ENCODE data around the gene POLRMT. TPM values are rescaled to one million over a fixed set of nuclear protein-coding genes. Genes with fewer than 3 reads are reported as not detected.
"Not testable (repeated sequence)": the region's sequence is repeated elsewhere in the genome, so short reads cannot be mapped to it uniquely, and the experiment has no call there.

Gene POLRMT
- total RNA-seq, 2 donors from 2014 or later: 33.7 to 43.6 TPM

DNA sequence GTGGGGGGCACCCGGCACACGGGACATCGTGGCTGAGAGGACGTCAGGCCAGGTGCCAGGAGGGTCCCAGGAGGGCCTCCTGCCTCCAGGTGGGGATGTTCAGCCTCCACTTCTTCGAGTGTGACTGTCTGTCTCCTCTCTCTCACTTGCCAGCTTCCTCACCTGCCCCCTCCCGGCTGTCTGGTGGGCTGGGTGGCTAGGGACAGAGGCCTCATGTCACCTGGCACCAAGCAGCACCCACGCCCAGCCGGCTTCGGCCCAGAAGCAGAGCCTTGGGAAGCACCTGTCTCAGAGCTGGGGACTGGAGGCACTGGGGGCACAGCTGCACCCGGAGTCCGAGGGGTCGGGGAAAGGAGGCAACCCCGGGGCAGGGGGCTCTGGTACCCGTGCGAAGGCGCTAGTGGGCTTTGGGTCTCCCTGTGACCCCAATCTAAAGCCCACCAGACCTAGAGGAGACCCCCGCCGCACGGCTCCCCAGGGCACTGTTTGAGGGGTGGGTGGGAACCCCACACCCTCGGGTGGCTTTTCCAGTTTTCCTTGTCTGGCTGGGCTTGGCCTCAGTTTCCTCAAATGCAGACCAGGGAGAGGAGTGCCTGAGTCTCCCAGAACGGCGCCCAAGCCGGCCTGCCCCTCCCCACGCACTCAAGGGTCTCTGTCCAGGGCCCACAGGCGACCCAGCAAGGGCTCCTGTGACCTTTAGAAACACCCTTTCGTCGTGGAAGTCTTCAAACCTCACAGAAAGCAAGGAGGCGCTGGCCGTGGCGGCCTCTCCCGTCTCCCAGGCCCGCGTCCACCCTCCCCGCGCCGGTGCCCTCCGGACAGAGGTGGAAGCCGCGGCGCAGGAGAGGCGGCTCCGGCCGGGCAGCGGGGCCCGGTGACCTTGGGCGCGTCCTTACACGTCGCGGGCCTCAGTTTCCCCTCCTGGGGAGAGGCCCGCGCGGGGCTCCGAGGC is 44.3 kb downstream of the POLRMT start:
- intact Hi-C loops (cut with DNase I): loop anchor here in 1 of 2 donors (10.0 kb wide), 1 partner anchor 46 kb away; the partner anchor contains the start of genes FGF22 and POLRMT
- no peak for DNase-seq
- no peak for ATAC-seq

DNA sequence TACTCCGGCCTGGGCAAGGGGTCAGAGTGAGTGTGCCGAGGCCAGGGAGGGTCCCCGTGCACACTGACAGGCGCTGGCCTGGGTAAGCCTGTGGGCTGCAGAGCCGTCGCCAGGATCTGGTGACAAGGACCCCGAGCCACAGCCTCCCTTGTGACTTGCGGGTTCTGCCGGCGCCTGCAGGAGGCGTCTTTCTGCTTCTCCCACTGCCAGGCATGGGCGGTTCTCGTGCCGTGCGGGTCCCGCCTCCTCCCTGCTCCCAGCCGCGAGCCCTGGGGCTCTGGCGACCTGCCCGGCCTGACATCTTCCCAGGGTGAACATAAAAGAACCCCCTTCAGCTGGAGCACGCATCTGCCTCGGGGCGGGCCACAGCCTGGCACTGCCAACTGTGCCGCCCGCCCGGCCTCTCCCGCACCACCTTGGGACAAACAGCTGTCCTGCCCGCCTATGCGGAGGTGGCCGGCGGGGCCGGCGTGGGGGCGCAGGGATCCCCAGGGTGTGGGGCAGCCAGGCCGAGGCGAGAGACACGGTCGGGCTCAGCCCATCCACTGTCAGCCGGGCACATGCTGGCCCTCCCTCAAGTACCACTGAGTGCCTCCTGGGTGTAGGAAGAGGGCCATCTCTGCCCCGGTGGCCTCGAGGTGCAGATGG is 45.1 kb downstream of the POLRMT start:
- DNase-seq (peak; percentile 82), ATAC-seq (peak; percentile 45 to 46)
- intact Hi-C loops (cut with DNase I): loop anchor here in 1 of 2 donors (10.0 kb wide), 1 partner anchor 47 kb away; the partner anchor contains the start of genes FGF22 and POLRMT

DNA sequence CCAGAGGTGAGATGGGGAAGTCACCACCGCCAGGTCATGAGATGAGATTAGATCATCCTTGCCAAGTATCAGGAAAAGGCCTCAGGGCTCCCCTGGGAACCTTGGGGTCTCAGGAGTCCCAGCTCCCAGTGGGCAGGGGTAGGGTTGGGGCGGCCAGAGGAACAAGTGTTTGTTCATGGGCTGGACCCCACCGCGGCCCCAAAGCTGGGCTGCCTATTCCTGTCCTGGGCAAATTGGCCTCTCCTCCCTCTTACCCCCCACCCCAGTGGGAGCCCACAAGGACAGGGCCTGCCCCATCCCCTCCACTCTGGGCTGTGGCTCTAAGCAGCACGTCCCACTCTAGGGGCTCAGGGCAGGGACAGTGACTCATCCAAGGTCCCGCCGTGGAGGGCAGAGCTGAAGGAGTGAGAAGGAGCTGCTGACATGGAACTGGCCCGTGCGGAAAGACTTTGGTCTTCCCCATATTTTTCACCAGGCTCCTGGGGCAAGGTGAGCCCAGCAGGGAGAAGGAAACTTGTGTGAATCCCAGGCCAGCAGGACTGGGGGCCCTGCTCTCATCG is 47.7 kb downstream of the POLRMT start:
- ATAC-seq: peak in 1 of 2 donors; percentile 11

DNA sequence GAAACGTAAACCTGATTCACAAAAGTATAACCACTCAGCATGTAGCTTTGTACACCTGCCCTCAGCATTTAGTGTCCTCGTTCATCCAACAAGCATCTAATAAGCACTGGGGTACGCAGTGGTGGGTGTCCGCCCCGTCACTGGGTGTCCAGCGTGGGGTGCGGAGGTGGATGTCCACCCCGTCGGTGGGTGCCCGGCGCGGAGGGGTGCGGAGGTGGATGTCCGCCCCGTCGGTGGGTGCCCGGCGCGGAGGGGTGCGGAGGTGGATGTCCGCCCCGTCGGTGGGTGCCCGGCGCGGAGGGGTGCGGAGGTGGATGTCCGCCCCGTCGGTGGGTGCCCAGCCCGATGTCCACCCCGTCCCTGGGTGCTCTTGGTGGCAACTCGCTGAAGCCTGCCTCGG is 48.2 kb downstream of the POLRMT start:
- not testable (repeated sequence) for ATAC-seq, DNase-seq
- intact Hi-C loops (cut with DNase I): loop anchor here in 1 of 2 donors (10.0 kb wide), 1 partner anchor 50 kb away; the partner anchor contains the start of genes FGF22 and POLRMT

More for the DNA sequence above, 47.7 kb downstream of the POLRMT start:
- intact Hi-C loops (cut with DNase I): loop anchor here in 1 of 2 donors (10.0 kb wide), 1 partner anchor 49 kb away; the partner anchor contains the start of genes FGF22 and POLRMT
- no peak for DNase-seq

DNA sequence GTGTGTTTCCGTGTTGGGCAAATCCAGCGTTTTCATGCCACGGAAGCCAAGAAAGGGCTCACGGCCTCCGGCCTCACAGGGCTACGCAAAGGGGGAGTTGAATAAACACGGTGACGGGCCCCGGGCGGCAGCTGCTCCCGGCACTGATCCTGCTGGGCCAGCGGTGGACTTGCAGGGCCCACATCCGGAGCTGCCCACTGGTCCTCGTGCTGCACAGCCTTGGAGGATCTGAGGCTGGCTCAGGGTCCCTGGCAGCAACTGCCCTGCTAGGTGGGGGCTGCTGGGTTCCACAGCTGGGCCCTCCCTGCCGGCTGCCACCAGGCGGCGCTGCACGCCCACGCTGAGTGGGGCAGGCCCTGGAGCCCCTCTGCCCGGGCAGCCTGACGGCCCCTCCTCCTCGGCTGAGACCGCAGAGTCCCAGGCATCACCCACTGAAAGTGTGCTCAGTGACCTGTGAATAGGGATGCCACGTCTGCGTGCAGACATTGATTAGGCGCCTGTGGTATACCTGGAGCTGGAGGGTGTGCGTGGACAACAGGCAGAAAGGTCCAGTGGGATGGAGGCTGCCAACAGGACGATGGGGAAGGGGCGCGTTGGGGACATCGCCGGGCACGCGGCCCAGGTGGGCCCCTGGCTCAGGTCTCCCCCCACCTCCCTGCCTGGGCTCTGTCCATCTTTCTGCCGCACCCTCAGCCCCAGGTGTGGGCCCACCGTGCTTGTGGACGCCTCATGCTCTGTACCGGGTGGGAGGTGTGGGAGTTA is 48.9 kb downstream of the POLRMT start:
- intact Hi-C loops (cut with DNase I): loop anchor here in 1 of 2 donors (10.0 kb wide), 1 partner anchor 50 kb away; the partner anchor contains the start of genes FGF22 and POLRMT
- DNase-seq: no peak
- ATAC-seq: peak; percentile 59 to 64

DNA sequence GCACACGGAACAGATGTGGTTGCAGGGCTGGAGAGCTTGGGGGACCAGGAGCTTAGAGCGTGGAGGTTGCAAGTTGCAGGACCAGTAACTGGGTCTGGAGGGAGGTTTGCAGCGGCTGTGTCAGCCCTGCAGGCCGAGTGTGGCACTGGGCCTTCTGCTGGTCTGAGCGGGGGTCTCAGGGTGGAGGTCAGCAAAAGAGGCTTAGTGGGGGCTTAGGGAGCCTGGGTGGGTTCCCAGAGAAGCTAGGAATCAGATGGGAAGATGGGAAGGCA is 49.4 kb downstream of the POLRMT start:
- DNase-seq (no peak), ATAC-seq (no peak)
- intact Hi-C loops (cut with DNase I): loop anchor here in 1 of 2 donors (10.0 kb wide), 1 partner anchor 51 kb away; the partner anchor contains the start of genes FGF22 and POLRMT

DNA sequence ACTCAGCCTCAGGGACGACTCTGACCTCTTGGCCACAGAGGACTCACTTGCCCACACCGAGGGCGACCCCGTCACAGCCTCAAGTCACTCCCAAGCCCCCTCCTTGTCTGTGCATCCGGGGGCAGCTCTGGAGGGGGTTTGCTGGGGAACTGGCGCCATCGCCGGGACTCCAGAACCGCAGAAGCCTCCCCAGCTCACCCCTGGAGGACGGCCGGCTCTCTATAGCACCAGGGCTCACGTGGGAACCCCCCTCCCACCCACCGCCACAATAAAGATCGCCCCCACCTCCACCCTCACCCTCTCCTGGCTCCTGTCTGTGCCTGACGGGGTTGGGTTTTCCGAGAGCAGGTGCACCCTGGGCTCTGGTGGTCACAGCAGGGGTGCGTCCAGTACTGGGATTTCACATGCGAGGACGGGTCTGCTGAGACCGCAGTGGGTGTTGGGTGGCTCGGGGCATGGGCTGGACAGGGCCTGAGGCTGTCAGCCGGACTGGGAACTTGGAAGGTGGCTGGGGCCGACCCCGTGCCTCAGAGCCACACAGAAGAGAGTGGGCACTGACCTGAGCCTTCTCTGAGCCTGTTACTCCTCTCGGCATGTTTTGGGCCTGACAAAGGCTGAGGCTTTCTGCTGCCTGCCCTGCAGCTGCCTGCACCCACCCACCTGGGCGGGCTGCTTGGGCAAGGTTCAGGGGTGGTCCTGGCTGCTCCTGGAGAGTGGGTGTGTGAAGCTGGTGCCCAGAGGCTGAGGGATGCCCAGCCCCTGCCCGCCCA is 50.0 kb downstream of the POLRMT start:
- intact Hi-C loops (cut with DNase I): loop anchor here in 1 of 2 donors (10.0 kb wide), 1 partner anchor 51 kb away; the partner anchor contains the start of genes FGF22 and POLRMT
- no peak for ATAC-seq
- DNase-seq: no peak

DNA sequence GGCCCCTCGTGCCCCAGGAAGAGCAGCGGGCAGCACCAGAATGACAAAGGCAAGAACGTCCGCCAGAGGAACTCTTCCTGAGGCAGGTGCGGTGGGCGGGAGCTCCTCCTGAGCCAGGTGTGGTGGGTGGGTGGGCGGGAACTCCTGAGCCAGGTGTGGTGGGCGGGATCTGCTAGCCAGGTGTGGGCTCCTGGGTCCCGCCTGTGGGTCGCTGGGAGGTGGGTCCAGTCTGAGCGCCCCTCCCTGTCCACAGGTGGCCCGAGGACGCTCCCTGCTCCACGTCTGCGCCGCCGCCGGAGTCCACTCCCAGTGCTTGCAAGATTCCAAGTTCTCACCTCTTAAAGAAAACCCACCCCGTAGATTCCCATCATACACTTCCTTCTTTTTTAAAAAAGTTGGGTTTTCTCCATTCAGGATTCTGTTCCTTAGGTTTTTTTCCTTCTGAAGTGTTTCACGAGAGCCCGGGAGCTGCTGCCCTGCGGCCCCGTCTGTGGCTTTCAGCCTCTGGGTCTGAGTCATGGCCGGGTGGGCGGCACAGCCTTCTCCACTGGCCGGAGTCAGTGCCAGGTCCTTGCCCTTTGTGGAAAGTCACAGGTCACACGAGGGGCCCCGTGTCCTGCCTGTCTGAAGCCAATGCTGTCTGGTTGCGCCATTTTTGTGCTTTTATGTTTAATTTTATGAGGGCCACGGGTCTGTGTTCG is 50.7 kb downstream of the POLRMT start:
- intact Hi-C loops (cut with DNase I): loop anchor here in 1 of 2 donors (10.0 kb wide), 1 partner anchor 52 kb away; the partner anchor contains the start of genes FGF22 and POLRMT
- ATAC-seq (no peak), DNase-seq (no peak)

DNA sequence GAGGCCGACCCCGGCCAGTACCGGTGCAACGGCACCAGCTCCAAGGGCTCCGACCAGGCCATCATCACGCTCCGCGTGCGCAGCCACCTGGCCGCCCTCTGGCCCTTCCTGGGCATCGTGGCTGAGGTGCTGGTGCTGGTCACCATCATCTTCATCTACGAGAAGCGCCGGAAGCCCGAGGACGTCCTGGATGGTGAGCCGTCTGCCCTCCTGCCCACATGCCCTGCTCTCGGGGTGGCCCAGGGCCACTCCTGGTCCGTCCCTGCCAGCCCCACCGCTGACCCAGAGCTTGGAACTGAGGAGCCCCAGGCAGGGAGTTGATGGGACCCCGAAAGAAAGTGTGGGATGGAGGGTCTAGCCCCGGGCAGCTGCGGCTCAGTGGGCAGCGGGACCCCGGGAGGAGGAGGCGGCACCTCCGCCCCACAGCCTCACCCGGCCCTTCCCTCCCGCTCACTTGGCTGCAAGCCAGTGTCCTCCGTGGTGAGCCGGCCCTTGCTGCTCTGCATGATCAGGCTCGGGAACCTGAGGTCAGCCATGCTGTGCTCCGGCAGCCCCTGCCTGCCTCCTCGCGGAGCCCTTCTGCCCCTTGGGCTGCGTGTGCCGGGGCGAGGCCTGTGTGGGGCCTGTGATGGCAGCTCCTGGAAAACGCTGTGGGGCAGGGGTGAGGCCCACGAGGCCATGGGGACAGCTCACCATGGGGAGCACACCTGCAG is 51.8 kb downstream of the POLRMT start:
- DNase-seq (no peak), ATAC-seq (no peak)
- intact Hi-C loops (cut with DNase I): loop anchor here in 1 of 2 donors (10.0 kb wide), 1 partner anchor 53 kb away; the partner anchor contains the start of genes FGF22 and POLRMT

DNA sequence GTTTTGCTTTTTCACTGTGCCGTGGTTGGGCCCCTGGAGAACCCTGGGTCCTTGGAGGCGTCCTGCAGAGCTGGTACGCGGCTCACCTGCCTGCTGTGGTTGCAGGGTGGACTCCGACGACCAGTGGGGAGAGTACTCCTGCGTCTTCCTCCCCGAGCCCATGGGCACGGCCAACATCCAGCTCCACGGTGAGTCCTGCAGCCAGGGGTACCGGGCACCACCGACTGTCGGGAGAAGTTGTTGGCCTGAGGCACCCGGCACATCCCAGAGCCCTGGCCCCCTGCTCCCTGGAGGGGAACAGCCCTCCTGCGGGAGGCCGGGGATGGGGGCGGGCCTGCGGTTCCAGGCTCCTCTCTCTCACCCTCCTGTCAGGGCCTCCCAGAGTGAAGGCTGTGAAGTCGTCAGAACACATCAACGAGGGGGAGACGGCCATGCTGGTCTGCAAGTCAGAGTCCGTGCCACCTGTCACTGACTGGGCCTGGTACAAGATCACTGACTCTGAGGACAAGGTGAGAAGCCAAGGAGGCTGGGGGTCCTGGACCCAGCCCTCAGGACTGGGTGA is 53.0 kb downstream of the POLRMT start:
- DNase-seq (no peak), ATAC-seq (no peak)
- intact Hi-C loops (cut with DNase I): loop anchor here in 1 of 2 donors (10.0 kb wide), 1 partner anchor 54 kb away; the partner anchor contains the start of genes FGF22 and POLRMT

DNA sequence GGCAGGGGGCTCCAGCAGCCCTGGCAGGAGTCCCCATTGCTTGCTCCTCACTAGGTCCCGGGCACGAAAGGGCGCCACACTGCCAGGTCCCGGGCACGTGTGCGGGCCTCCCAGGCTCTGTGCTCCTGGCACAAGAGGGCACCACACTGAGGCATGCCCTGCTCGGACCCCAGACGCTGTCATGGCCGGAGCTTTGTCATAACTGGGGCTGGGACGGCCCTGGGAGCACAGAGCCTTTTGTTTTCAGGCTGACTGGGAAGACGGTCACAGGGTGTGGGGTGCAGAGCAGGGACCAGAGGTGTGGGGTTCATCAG is 53.5 kb downstream of the POLRMT start:
- intact Hi-C loops (cut with DNase I): loop anchor here (10.0 kb wide), 2 partner anchors 55 to 155 kb away; partner anchors contain the start of genes FGF22 (in 1 of the 2) and POLRMT (in 1 of the 2)
- no peak for DNase-seq
- ATAC-seq: no peak

DNA sequence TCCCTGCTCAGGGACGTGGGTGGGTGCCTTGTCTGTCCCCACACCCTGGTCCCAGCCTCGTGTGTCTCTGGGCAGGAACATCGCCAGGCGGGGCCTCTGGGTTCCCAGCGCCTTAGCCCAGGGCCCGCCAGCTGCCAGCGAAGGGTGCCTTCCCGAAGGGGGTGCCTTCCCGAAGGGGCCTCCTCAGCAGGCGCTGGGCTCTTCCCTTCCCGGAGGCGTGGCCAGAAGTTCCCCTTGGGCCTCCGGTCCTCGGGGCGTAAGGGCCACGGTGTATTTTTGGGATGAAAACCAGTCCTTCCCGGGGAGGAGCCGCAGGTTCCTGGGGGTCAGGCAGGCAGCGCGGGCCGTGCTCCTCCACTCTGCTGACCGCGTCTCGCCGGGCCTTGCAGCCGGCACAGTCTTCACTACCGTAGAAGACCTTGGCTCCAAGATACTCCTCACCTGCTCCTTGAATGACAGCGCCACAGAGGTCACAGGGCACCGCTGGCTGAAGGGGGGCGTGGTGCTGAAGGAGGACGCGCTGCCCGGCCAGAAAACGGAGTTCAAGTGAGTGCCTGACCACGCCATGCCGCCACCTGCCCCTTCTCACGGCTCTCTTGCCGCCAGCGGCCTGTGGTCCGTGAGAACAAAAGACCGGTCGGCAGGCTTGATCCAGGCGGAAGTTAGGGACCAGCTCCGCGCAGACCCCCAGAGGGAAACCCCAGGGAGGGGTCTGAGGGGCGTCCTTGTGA is 54.1 kb downstream of the POLRMT start:
- ATAC-seq: no peak
- DNase-seq: no peak
- intact Hi-C loops (cut with DNase I): loop anchor here in 1 of 2 donors (10.0 kb wide), 1 partner anchor 156 kb away; no protein-coding TSS in a partner anchor

DNA sequence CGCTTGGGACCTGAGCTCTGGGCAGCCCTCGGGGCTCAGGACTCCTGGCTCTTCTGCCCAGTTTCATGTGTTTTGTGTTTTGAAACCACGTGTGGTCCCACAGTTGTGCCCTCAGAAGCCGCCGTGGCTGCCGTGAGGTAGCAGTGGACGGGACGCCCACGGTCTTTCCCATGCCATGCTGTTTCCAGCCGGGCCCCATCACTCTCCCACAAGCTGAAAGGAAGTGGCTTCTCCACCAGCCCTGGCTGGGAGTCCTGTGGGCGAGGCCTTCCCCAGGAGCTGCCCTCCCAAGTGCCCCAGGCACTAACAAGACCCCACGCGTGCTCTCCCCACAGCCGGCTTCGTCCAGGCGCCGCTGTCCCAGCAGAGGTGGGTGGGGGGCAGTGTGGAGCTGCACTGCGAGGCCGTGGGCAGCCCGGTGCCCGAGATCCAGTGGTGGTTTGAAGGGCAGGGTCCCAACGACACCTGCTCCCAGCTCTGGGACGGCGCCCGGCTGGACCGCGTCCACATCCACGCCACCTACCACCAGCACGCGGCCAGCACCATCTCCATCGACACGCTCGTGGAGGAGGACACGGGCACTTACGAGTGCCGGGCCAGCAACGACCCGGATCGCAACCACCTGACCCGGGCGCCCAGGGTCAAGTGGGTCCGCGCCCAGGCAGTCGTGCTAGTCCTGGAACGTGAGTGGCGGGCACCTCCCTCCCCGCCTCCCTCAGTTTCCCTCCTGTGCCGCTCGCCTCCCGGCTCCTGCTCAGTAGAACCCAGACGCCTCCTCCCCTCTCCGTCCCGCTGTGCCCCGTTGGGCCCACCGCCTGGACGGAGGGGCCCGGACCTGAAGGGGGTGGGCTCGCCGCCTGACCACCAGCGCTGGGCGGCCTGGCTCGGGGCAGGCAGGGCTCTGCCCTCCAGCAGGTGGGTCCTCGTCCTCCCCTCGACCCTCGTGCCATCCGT is 55.6 kb downstream of the POLRMT start:
- intact Hi-C loops (cut with DNase I): loop anchor here in 1 of 2 donors (10.0 kb wide), 1 partner anchor 157 kb away; no protein-coding TSS in a partner anchor
- no peak for ATAC-seq
- DNase-seq: no peak

DNA sequence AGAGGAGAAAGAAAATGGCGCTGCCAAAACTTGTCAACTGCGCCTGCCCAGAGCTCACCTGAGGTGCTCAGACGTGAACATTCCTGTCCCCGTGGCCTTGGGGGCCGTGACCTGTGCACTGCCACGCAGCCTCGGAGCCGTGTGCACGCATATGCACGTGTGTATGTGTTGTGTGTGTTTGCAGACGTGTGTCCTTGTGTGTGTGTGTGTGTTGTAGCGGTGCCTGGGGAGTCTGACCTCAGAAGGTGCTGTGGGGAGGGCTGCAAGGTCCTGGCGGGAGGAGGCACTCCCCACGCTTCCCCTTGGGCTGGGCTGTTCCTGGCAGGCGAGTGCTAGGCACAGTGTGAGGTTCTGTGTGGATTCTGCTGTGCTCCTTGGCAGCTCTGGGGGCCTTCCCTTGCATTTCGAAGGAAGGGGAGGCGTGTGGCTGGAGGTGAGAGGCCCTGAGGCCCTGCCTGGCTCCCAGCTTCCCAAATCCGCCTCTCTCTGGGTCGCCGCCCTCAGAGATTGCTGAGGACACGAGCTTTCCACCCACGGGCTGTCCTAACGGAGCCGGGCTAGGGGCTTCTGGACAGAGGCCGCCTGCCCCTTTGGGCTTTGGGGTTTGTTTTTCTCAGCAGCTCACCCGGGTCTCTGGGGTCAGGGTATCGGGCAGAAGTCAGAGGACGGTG is 56.4 kb downstream of the POLRMT start:
- intact Hi-C loops (cut with DNase I): loop anchor here in 1 of 2 donors (10.0 kb wide), 1 partner anchor 158 kb away; no protein-coding TSS in a partner anchor
- no peak for ATAC-seq
- DNase-seq: no peak
